HG03108 (cell line): ENCODE data around the gene WFIKKN1.

ENCODE experiments used
- ATAC-seq: cut with Tn5 transposase; IDR thresholded peaks from one replicate; pipeline ENCODE4 v1.9.1; 2021; ENCODE audit warnings: moderate library complexity; ENCODE audit not compliant: unreplicated experiment

WFIKKN1 gene

GRCh38 chr16:622920-623280 is 7.9 kb upstream of the WFIKKN1 start:
- no peak for ATAC-seq

- ATAC-seq: no peak
Measured at GRCh38 chr16:624526-625070, 6.2 kb upstream of the WFIKKN1 start.

GRCh38 chr16:625117-625976 is 5.4 kb upstream of the WFIKKN1 start:
- no peak for ATAC-seq

- no peak for ATAC-seq
Measured at GRCh38 chr16:625977-626765, 4.6 kb upstream of the WFIKKN1 start.

- no peak for ATAC-seq
Measured at GRCh38 chr16:626787-627453, 3.9 kb upstream of the WFIKKN1 start.

GRCh38 chr16:627454-628239 is 3.1 kb upstream of the WFIKKN1 start:
- ATAC-seq: no peak

GRCh38 chr16:628321-629061 is 2.3 kb upstream of the WFIKKN1 start:
- ATAC-seq: no peak

- no peak for ATAC-seq
Measured at GRCh38 chr16:629185-629832, 1.5 kb upstream of the WFIKKN1 start.

- no peak for ATAC-seq
Measured at GRCh38 chr16:629833-630248, 944 bp upstream of the WFIKKN1 start.

GRCh38 chr16:630249-630814 is 453 bp upstream of the WFIKKN1 start:
- ATAC-seq: no peak

GRCh38 chr16:631808-632358 is 1.1 kb downstream of the WFIKKN1 start:
- no peak for ATAC-seq

- no peak for ATAC-seq
Measured at GRCh38 chr16:632486-633335, 1.9 kb downstream of the WFIKKN1 start.

- no peak for ATAC-seq
Measured at GRCh38 chr16:633336-634050, 2.7 kb downstream of the WFIKKN1 start.

- no peak for ATAC-seq
Measured at GRCh38 chr16:634051-634670, 3.4 kb downstream of the WFIKKN1 start.

GRCh38 chr16:634996-635395 is 4.2 kb downstream of the WFIKKN1 start:
- no peak for ATAC-seq

- no peak for ATAC-seq
Measured at GRCh38 chr16:635573-636205, 4.9 kb downstream of the WFIKKN1 start.
